Measurements from ENCODE around the gene OPALIN. TPM values are rescaled to one million over a fixed set of nuclear protein-coding genes. Genes with fewer than 3 reads are reported as not detected.

OPALIN gene
- polyA plus RNA-seq, 1 of the 3 experiments (the other 2 are of a cell fraction) = not detected

GRCh38 chr10:96346295-96346694, 12.5 kb downstream of the OPALIN start (continued):
- TF ChIP-seq USF2 (IDR thresholded peaks at IDR 0.05; ENCODE audit: borderline replicate concordance, low read depth, low read length) (no peak), YY1 (IDR thresholded peaks at IDR 0.05; ENCODE audit: low read depth) (no peak), SMC3 (IDR thresholded peaks at IDR 0.05; ENCODE audit: low read depth, low read length) (no peak), REST (IDR thresholded peaks at IDR 0.05; ENCODE audit: low read depth, low read length) (no peak)

GRCh38 chr10:96345222-96345621, 13.6 kb downstream of the OPALIN start:
- no peak overlapping the region for H3K4me3 ChIP-seq (ENCODE audit: low read depth in 2 of 2, low read length in 1 of 2)
- H3K79me2 ChIP-seq (ENCODE audit: insufficient read depth) = no peaks in the 10 kb centered on the region
- no peaks in the 10 kb centered on the region for H3K9me3 ChIP-seq
- H3K36me3 ChIP-seq (replicated peaks in 1 of 2; ENCODE audit: control insufficient read depth in 1 of 2, insufficient read depth in 2 of 2, low read length in 1 of 2) = no peaks in the 10 kb centered on the region
- POLR2A ChIA-PET = no interaction called here
- H3K4me2 ChIP-seq = no peak overlapping the region
- no peaks in the 10 kb centered on the region for H3K4me1 ChIP-seq (ENCODE audit: control insufficient read depth in 1 of 2, insufficient read depth in 2 of 2, low read depth in 1 of 2, low read length in 1 of 2)
- WGBS (ENCODE audit: low lambda C conversion rate) = 0% methylated on average over 2 of the region's 2 CpGs
- H3K27me3 ChIP-seq (ENCODE audit: insufficient read depth) = no peaks in the 10 kb centered on the region; the same call in 1 of the 2 replicates
- CTCF ChIA-PET = interaction anchor here (1.0 to 2.7 kb wide), 4 partner anchors 11 to 328 kb away, joined by 3 to 17 read pairs (median 5); no protein-coding TSS in a partner anchor
- H2AFZ ChIP-seq (ENCODE audit: low read depth) = no peak overlapping the region
- no peak overlapping the region for H3K27ac ChIP-seq (ENCODE audit: low read depth in 2 of 2, low read length in 1 of 2)
- no peaks in the 10 kb centered on the region for H3F3A ChIP-seq (replicated peaks; ENCODE audit: insufficient read depth)
- no peak overlapping the region for H3K9ac ChIP-seq
- H3K9me2 ChIP-seq = no peaks in the 10 kb centered on the region; the same call in 1 of the 2 replicates
- TF ChIP-seq, protein P1, sequence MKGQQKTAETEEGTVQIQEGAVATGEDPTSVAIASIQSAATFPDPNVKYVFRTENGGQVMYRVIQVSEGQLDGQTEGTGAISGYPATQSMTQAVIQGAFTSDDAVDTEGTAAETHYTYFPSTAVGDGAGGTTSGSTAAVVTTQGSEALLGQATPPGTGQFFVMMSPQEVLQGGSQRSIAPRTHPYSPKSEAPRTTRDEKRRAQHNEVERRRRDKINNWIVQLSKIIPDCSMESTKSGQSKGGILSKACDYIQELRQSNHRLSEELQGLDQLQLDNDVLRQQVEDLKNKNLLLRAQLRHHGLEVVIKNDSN (IDR thresholded peaks at IDR 0.05; ENCODE audit: borderline replicate concordance, low read depth) = no peak
- TF ChIP-seq TAF1 (IDR thresholded peaks at IDR 0.05; ENCODE audit: borderline replicate concordance, low read depth, low read length) = no peak
- no peak for TF ChIP-seq FOXJ3 (CRISPR knock-in tag; IDR thresholded peaks at IDR 0.05)
- no peak for TF ChIP-seq REST (IDR thresholded peaks at IDR 0.05; ENCODE audit: low read depth, low read length)
- no peak for DNase-seq
- H4K20me1 ChIP-seq (ENCODE audit: insufficient read depth) = no peaks in the 10 kb centered on the region
